Peyer's patch (tissue), 4 donors: Measurements from ENCODE around the gene SUPT5H. TPM values are rescaled to one million over a fixed set of nuclear protein-coding genes. Genes with fewer than 3 reads are reported as not detected.

Experiments
- DNase-seq, 3 donors: peaks; one replicate each; pipeline ENCODE4 v3.0.0-alpha.2; 2017 to 2019
- H3K27ac ChIP-seq, 4 donors: fragments of 200-600 bp; sonication (generic); one replicate each; pipeline ENCODE4 v1.5.1; 2016 to 2019
- H3K27me3 ChIP-seq, 2 donors: fragments of 200-600 bp; sonication (generic); one replicate each; pipeline ENCODE4 v1.5.1; 2019
- H3K36me3 ChIP-seq, 3 donors: fragments of 200-600 bp; sonication (generic); one replicate each; pipeline ENCODE4 v1.5.1; 2016 to 2019
- H3K4me1 ChIP-seq, 4 donors: fragments of 200-600 bp; sonication (generic); one replicate each; pipeline ENCODE4 v1.5.1; 2016 to 2019
- H3K4me3 ChIP-seq, 4 donors: fragments of 200-600 bp; sonication (generic); 1 replicate in 3 of 4; 2 replicates in 1 of 4; pipeline ENCODE4 v1.5.1; 2016 to 2019; ENCODE audit warnings: mild to moderate bottlenecking in 1 of 4
- H3K9me3 ChIP-seq, 4 donors: fragments of 200-600 bp; sonication (generic); one replicate each; pipeline ENCODE4 v1.5.1; 2016 to 2019; ENCODE audit warnings: mild to moderate bottlenecking in 1 of 4
- POLR2A ChIP-seq, 2 donors: fragments of 450-650 bp; IDR thresholded peaks; one replicate each; pipeline ENCODE4 v1.5.1; 2017; ENCODE audit warnings: antibody characterized with exemption in 2 of 2, mild to moderate bottlenecking in 2 of 2, moderate library complexity in 2 of 2
- total RNA-seq, 4 donors: library from RNA; depleted of rRNA; stranded (reverse); fragments of >200 nt; gene quantifications; one replicate each; pipeline ENCODE4 v1.1.0, GENCODE V29; 2016
- TF ChIP-seq, protein P1 (sequence below), 6 experiments: fragments of 450-650 bp in 4 of 6; fragments of 200-600 bp in 2 of 6; sonication (generic) in 1 of 6; IDR thresholded peaks; one replicate each; pipeline ENCODE4 v1.5.1; 2017 to 2019; ENCODE audit warnings: antibody characterized with exemption in 6 of 6, mild to moderate bottlenecking in 3 of 6, moderate library complexity in 1 of 6

SUPT5H gene
- total RNA-seq, 4 donors from 2014 or later, result 98.4 to 173 (median 160) TPM

GRCh38 chr19:39497996-39498797, 52.8 kb downstream of the SUPT5H start:
- peaks cover 0 to 26% (median 15%) of the 10 kb centered on the region in 4 donors for H3K4me1 ChIP-seq
- H3K27ac ChIP-seq, result no peak overlapping the region
- H3K36me3 ChIP-seq, result no peaks in the 10 kb centered on the region
- TF ChIP-seq, protein P1, sequence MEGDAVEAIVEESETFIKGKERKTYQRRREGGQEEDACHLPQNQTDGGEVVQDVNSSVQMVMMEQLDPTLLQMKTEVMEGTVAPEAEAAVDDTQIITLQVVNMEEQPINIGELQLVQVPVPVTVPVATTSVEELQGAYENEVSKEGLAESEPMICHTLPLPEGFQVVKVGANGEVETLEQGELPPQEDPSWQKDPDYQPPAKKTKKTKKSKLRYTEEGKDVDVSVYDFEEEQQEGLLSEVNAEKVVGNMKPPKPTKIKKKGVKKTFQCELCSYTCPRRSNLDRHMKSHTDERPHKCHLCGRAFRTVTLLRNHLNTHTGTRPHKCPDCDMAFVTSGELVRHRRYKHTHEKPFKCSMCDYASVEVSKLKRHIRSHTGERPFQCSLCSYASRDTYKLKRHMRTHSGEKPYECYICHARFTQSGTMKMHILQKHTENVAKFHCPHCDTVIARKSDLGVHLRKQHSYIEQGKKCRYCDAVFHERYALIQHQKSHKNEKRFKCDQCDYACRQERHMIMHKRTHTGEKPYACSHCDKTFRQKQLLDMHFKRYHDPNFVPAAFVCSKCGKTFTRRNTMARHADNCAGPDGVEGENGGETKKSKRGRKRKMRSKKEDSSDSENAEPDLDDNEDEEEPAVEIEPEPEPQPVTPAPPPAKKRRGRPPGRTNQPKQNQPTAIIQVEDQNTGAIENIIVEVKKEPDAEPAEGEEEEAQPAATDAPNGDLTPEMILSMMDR (IDR thresholded peaks at IDR 0.05), result peak in 4 of 6 experiments; percentile 6 to 32 (median 10)
- no peak for TF ChIP-seq POLR2A (IDR thresholded peaks at IDR 0.05)
- peak; percentile 46 to 66 (median 55) for DNase-seq
- H3K4me3 ChIP-seq, result peak overlapping the region in 3 of 4 donors; percentile 7 to 33 (median 21)
- H3K27me3 ChIP-seq, result peaks cover 0 to 17% of the 10 kb centered on the region in 2 donors
- no peaks in the 10 kb centered on the region for H3K9me3 ChIP-seq

DNA sequence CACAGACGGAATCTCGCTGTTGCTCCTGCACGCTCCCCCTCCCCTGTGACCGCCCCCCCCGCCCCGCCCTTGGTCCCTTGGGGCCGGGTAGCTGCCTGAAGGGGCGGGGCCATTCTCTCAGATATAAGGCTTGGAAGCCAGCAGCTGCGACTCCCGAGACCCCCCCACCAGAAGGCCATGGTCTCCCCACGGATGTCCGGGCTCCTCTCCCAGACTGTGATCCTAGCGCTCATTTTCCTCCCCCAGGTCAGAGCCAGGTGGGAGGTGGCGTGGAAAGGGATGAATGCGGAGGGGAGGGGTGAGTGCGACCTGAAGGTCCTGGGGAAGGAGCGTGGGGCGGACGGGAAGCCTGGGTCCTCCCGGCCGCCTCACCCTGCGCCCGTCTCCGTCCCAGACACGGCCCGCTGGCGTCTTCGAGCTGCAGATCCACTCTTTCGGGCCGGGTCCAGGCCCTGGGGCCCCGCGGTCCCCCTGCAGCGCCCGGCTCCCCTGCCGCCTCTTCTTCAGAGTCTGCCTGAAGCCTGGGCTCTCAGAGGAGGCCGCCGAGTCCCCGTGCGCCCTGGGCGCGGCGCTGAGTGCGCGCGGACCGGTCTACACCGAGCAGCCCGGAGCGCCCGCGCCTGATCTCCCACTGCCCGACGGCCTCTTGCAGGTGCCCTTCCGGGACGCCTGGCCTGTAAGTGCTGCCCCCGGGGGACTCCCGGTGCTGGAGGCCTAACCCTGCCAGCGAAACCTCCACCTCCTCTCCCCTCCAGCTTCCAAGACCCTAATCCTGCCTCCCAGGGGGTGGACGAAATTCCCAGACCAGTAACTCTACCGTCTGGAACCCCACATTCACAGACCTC, 53.6 kb downstream of the SUPT5H start, which contains the start of gene DLL3:
DLL3 (plus strand) TSS at position 150 of the 845 bp plus-strand sequence; CDS start at position 178, 28 bp downstream.
- Histone ChIP-seq H3K36me3 (no peaks in the 10 kb centered on the region), H3K9me3 (no peaks in the 10 kb centered on the region), H3K4me1 (peaks cover 0 to 26% (median 15%) of the 10 kb centered on the region in 4 donors), H3K27ac (no peak within 1 kb of the TSS), H3K4me3 (peak within 1 kb of the TSS in 3 of 4 donors; percentile 7 to 33 (median 21)), H3K27me3 (peaks cover 0 to 17% of the 10 kb centered on the region in 2 donors)
- TF ChIP-seq POLR2A (IDR thresholded peaks at IDR 0.05), result no peak
- no peak for DNase-seq

DNA sequence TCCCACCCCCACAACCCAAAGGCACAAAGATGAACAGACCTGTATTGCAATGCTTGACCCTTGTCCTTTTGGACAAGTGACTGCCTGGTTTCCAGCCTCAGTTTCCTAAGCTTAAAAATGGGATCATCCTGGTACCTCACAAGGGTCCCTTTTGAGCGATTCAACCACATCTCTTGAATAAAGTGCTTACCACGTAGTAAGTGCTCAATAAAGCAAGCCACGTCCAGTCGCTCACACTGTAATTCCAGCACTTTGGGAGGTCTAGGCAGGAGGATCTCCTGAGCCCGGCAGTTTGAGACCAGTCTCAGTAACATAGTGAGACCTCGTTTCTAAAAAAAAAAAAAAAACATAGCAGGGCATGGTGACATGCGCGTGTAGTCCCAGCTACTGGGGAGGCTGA, 54.5 kb downstream of the SUPT5H start:
- Histone ChIP-seq H3K9me3 (no peaks in the 10 kb centered on the region), H3K4me3 (no peak overlapping the region), H3K27ac (no peak overlapping the region), H3K27me3 (peaks cover 0 to 17% of the 10 kb centered on the region in 2 donors), H3K4me1 (peaks cover 0 to 26% (median 15%) of the 10 kb centered on the region in 4 donors), H3K36me3 (no peaks in the 10 kb centered on the region)
- TF ChIP-seq POLR2A (IDR thresholded peaks at IDR 0.05), result no peak
- TF ChIP-seq, protein P1 (IDR thresholded peaks at IDR 0.05), result no peak
- no peak for DNase-seq

DNA sequence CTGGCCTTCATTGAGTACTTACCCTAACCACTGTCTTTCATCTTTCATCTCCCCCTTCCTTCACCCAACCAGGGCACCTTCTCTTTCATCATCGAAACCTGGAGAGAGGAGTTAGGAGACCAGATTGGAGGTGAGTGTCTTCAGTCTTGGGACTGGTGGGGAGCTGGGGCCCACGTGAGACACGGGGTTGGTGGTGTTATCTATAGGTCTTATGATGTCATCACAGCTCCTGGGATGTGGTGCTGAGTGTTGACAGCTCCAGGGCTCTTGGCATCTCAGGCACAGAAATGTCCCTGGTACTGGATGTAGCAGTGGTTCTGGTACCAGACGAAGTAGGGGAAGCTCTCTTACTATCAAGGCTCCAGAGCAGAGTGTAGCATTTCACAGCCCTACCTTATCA, 55.2 kb downstream of the SUPT5H start:
- Histone ChIP-seq H3K4me3 (no peak overlapping the region), H3K27me3 (peaks cover 0 to 17% of the 10 kb centered on the region in 2 donors), H3K27ac (no peak overlapping the region), H3K9me3 (no peaks in the 10 kb centered on the region), H3K4me1 (peaks cover 0 to 26% (median 15%) of the 10 kb centered on the region in 4 donors), H3K36me3 (no peaks in the 10 kb centered on the region)
- no peak for DNase-seq
- no peak for TF ChIP-seq POLR2A (IDR thresholded peaks at IDR 0.05)
- TF ChIP-seq, protein P1 (IDR thresholded peaks at IDR 0.05), result no peak

DNA sequence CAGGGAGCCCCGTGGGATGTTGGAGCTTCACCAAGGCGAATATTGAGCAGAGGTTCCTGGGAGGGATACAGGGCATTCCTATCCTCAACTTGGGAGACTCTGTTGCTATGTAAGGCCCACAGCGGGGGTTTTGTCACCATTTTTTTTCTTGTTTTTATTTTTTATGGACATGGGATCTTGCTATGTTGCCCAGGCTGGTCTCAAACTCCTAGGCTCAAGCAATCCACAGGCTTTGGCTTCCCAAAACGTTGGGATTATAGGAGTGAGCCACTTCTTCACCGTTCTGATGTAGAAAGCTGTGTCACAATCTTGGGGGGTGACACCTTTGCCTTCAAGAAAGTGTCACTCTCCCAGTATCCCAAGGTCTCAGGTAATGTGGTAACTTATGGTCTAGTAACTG, 56.0 kb downstream of the SUPT5H start:
- H3K4me1 ChIP-seq, result peaks cover 0 to 26% (median 15%) of the 10 kb centered on the region in 4 donors
- no peak for DNase-seq
- H3K36me3 ChIP-seq, result no peaks in the 10 kb centered on the region
- H3K4me3 ChIP-seq, result no peak overlapping the region
- no peak for TF ChIP-seq POLR2A (IDR thresholded peaks at IDR 0.05)
- TF ChIP-seq, protein P1 (IDR thresholded peaks at IDR 0.05), result no peak
- no peaks in the 10 kb centered on the region for H3K9me3 ChIP-seq
- H3K27me3 ChIP-seq, result peaks cover 0 to 17% of the 10 kb centered on the region in 2 donors
- no peak overlapping the region for H3K27ac ChIP-seq
